T follicular helper cell (primary cell): ENCODE data around the gene MEGF11.

Experiments
- DNase-seq: peaks from one replicate; pipeline ENCODE4 v3.0.0-alpha.2; 2020; ENCODE audit warnings: low read depth
- total RNA-seq, 2 experiments: gene quantifications; one replicate each; lab custom pipeline; 2026; lab: John Stamatoyannopoulos, UW

The MEGF11 gene
- total RNA-seq, result 0 to 0.12 reads per million in 2 experiments

DNA sequence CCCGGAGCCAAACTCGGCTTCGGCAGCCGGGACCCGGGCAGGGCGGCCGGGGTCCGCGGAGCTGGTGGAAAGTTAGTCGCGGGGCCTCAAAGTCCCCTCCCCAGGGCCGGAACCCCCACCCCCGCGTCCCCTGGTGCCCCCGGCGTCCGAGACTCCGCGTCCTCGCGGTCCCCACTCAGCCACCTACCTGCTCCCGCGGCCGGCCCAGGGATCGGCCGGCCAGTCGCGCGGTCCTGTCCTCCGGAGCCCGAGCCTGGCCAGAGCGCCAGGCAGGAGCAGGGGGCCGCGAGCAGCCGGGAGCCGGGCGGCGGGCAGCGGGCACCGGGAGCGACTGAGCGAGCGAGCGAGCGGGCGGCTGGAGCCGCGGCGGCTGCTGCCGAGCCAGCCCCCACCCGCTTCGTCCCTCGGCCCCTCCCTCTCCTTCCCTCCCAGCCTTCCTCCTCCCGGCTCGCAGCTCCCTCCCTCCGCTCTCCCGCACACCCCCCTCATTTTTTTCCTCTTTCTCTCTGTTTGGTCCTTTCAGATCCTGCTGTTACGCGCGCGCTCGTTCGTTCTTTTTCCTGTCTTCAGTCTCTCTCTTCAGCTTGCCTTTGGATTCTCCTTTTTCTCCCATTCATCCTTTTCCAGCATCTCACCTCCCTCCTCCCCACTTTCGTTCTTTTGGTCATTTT, at the start of gene MEGF11:
Gene MEGF11, minus strand, starts transcription at position 333 of the 671 bp plus-strand sequence. CDS start 125,347 bp downstream, outside the sequence.
- DNase-seq, result no peak

DNA sequence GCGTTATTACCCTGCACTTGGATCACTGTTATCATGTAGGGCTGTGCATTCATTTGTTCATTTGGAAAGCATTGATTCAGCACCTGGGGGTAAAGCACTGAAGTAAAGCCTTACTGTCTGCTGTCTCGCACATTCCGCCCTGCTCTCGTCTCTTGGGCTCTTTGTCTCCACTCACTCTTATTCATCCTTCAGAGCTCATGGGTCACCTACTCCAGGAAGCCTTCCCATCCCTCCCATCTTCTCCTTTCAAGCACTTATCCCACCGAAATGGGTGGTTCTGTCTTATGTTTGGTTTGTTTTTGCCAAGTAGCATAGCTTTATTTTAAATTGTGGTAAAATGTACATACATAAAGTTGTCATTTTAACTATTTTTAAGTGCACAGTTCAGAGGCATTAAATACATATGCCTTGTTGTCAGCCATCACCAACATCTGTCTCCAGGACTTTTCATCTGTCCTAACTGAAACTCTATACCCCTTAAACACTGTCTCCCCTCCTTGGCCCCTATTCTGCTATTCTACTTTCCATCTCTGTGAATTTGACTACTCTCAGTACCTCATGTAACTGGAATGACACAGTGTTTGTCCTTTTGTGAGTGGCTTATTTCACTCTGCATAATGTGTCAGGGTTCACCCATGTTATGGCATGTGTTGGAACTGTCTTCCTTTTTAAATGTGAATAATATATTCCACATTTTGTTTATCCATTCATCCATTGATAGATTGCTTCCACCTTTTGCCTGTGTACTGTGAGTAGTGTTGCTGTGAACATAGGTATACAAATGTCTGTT, 49.1 kb upstream of the MEGF11 start:
- DNase-seq, result no peak

DNA sequence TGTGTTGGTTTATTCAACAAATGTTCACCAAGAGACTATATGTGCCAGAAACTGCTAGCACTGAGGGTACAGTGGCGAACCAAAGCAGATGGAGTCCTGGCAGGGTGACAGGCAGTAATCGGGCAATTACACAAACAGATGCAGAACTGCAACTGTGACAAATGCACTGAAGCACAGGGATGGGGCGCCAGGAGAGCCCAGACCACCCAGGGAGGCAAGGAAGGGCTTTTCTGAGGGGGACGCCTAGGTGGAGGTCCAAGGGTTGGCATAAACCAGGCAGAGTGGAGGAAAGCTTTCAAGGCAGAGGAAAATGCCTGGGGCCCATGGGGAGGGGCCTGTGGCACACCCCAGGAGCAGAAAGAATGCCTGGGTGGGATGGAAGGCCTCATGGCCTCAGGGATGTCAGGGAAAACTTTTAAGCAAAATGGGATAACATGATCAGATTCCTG, 45.3 kb upstream of the MEGF11 start:
- DNase-seq, result no peak

DNA sequence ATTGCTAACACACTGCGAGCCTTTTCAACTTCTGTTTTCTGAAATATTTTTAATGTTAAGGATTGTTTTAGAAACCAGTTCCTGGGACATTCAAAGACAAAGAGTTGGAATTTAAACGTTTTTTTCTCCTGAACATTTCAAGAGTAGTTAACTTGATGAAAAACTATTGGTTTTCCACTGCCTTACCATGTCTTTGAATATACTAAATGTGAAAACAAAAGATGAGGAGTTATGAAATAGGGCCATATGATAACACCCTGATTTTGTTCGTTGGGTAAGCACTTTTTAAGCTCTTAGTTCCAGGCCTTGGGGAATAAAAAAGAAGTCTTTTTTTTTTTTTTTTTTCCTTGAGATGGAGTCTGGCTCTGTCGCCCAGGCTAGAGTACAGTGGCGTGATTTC, 42.6 kb upstream of the MEGF11 start:
- DNase-seq, result no peak

DNA sequence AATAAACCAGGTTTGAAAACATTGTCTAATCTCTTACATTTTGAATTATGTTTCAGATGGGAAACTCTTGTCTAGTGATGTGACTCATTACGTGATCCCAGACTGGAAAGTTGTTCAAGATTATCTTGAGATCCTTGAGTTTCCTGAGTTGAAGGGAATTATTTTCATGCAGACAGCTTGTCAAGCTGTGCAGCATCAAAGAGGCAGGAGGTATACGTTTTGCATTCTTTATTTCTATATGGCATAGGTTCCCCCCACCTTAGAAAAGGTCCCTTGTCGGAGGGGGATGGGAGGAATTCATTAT, 41.3 kb upstream of the MEGF11 start:
- no peak for DNase-seq

DNA sequence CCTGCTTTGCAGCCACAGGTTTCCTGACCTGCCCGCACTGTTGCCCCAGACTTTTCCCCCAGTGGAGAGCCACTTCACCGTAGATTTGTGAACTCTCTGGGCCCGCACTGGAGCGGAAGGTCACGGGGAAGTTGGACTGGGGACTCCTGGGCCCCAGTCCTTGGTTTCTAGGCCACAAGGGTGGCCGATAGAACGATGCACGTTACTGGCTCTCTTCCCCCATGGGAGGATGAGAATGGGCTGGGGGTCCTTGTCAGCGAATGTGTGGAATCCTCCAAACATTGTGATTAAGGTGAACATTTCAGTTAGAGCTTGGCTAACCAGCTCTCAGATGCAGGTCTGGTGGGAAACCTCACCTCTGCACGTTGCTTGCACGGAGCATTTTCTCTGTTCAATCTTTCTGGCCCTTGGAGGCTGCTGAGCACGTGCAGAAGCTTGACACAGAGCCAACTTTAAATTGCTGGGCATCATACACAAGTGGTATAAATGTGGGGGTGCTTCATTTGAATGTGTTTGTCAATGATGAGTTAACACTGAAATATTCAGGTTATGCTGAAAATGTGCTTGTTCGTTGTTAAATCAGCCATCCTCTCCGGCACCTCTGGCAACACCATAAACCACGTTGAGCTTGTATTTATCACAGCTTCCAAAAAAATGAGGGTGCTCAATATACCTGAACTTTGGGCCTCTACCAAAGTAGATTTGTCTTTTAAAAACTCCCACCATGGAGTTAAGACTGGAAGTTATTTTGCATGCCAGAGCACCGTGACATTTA, 40.8 kb upstream of the MEGF11 start:
- DNase-seq, result no peak

DNA sequence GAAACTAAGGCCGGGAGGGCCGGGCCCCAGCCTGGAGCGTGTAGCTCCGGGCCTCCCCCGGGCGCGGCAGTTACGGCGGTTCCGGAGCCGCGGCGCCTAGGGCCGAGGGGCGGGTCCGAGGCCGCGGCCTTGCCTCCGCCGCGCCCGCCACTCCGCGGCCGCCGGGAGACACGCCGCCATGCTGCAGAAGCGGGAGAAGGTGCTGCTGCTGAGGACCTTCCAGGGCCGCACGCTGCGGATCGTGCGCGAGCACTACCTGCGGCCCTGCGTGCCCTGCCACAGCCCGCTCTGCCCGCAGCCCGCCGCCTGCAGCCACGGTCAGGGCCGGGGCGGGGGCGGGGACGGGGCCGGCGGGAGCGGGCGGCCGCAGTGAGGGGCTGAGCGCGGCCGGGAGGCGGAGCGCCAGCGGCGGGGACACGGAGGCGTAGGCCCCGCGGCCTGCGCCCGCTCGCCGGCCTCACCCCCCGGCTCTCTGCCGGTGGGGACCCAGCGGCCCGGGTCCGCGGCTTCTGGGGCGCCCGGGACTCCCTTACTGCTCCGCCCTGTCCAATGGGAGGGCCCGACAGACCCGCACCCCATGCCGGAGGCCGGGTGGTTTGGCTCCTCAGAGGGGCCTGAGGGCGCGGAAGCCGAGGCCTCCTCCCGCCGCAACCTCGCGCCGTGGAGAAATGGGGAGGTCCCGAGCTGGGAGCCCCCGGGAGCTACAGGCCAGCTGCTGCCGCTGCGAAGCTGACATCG, 40.0 kb upstream of the MEGF11 start, which contains the start of gene DIS3L:
Gene DIS3L, plus strand, starts transcription at position 150 of the 738 bp plus-strand sequence. Its CDS starts 29 bp downstream, at position 179.
- peak; percentile 36 for DNase-seq

DNA sequence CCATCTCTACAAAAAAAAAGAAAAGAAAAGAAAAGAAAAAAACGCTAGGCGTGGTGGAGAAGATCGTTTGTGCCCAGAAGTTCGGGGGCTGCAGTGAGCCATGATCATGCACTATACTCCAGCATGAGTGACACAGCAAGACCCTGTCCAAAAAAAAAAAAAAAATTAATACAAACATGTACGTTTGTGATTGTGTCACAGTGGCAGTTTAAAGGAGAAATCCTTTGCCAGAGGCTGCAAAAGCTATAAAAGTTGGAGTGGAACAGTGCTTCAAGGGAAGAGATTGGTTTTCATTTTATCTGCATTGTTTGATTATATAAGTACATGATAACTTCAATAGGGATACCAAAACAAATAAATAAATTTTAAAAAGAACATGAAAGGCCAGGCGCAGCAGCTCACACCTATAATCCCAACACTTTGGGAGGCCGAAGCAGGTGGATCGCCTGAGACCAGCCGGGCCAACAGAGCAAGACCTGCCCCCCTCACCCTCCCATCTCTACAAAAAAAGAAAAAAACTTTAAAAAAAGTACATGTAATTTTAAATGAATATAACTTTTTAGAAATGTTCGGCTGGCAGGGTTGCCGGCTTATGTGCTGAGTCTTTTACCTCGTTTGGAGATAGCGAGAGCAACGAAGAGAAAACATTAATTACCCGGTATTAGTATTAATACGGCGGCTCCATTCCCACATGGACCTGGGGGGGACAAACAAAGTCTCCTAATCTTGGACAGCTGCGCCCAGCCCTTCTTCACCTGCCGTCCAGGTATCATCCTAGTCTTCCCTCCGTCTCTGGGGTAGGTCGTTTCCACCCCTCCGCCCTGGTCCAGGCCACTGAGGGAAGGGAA, 39.2 kb upstream of the MEGF11 start:
- DNase-seq, result no peak

DNA sequence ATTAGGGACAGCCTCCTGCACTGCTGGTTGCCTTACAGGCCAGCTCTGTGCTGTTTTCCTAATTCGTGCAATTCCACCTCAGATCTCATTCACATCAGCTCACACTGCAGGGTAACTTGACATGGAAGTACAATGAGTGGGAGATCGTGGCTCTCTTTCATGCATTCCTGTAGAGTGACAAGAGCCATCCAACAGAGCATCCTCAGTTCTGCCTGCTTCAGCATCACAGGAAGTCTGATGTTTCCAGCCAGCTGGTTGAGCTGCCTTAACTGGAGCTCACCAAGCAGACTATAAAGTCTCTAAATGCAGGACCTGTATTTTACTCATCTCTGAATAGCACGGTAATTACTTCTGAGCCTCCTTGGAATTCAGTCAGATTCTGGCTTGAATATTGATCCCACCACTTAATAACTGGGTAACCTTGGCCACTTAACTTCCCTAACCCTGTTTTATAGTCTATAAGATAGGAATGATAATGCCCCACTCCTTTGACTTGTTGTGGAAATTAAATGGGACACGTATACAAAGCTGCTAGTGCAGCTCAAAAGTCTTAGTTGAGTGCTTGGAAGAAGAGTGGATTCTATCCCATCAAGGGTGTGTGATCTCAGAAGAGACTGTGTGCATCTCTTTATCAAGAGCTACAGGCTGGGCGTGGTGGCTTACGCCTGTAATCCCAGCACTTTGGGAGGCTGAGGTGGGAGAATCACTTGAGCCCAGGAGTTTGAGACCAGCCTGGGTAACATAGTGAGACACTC, 38.4 kb upstream of the MEGF11 start:
- no peak for DNase-seq

DNA sequence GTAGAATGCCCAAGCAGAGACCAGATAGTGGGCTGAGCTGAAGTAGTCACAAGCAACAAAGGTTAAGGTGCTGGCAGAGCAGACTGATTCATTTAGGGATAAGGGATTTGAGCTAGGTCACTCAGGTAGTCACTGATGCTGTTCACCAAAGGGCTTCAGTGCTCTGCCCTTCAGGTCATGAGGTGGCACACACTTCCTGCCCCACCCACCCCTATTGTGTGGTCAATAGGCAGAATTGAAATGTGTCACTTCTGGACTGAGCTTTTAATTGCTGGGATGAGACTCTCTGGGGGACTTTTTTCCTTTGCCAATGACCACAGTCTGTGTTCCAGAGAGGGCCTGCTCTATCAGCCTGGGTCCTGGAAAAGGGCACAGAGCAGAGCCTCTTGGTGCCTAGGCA, 37.0 kb upstream of the MEGF11 start:
- no peak for DNase-seq

DNA sequence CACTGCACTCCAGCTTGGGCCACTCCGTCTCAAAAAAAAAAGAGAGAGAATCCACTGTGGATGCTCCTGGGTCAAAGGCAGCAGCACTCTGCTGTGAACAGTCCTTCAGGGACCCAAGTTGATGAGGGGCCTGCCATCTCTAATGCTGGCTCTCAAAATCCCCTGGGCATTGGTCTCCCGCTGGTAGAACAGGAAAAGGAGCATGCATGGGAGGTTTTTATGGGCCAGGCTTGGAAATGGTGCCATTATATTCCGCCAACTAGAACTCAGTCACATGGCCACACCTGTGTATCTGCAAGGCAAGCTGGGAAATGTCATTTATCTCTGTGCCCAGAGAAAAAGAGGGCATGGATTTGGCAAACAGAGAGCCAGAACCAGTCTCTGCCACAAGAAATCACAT, 36.5 kb upstream of the MEGF11 start:
- no peak for DNase-seq

DNA sequence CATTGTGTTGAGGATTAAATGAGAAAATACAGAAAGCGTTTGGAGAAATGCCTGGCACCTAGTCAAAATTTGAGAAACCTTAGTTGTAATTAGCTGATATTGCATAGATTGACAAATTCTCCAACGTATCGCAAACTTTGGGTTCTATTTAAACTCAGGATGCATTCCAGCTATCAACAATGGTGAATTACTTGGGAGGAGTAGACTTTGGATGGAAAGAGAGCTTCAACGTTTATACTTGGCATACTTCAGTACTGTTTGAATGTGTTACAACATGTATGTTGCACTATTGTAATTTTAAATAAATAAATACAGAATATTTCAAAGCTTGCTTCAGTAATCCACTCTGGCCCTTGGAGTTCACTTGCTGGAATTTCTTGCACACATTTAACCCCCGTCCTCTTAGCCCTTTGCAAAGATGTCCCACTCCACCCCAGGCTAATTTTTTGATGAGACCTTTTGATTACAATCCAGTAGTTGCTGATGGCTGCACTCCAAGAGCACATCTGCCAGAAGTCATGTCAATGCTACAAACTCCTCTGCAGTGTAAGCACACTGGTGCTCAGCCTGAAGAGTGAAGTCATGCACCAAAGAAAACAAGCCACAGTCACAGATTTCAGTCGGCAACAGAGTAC, 35.1 kb upstream of the MEGF11 start:
- DNase-seq, result no peak

DNA sequence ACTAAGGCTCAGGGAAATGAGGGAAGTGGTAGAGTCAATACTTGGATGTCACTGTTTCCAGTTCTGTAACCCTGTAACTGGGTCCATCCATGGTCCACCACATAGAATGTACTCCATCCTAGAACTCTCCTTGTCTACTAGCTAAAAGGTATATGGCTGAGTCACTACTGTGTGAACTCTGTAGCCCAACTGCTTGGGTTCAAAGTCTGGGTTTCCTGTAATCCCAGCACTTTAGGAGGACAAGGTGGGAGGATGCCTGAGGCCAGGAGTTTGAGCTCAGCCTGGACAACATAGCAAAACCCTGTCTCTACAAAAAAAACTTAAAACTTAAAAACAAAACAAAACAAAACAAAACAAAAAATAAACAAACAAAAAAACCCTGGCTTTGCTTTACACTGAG, 34.5 kb upstream of the MEGF11 start:
- DNase-seq, result no peak

DNA sequence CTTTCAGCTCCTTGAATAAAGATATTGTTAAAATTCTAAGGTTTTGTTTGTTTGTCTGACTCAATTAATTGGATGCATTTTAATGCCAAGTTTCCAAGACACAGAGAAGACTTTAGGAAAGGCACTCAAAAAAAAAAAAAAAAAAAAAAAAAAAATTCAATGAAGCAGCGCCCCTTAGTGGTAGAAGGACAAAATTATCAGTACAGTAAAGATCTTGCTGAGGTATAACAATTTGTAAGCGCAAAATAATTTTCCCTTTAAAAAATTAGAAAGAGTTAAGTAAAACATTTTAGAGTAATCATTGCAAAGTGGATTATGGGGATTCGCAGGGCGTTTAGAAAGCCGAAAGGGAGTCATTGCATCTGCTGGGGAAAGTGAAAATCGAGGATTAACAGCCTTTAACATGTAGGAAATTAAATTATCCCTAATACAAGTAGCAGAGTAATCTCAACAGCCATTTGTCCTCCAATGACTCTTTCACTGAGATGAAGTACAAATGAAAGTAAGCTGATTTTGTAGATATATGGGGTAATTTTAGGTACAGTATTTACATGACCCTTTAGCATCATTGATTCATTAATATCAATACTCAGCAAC, 34.0 kb upstream of the MEGF11 start:
- DNase-seq, result no peak

DNA sequence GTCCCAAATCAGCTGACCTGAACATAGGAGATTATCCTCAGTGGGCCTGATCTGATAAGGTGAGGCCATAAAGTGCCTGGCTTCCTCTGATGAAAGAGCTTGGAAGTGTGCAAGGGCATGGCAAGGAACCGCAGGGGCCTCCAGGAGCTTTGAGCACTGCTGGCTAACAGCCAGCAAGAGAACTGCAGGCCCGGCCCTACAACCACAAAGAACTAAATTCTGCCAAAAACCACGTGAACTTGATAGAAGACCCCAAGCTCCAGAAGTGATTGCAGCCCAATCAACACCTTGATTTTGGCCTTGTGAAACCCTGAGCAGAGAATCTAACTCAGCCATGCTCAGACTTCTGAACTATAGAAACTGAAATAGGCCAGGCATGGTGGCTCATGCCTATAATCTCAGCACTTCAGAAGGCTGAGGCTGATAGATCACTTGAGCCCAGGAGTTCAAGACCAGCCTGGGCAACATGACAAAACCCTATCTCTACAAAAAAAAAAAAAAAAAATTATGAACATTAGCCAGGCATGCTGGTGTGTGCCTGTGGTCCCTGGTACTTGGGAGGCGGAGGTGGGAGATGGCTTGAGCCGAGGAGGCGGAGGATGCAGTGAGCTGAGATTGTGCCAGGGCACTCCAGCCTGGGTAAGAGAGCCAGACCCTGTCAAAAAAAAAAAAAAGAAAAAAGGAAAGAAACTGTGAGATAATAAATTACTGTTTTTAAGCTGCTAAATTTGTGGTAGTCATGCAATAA, 32.2 kb upstream of the MEGF11 start:
- no peak for DNase-seq

DNA sequence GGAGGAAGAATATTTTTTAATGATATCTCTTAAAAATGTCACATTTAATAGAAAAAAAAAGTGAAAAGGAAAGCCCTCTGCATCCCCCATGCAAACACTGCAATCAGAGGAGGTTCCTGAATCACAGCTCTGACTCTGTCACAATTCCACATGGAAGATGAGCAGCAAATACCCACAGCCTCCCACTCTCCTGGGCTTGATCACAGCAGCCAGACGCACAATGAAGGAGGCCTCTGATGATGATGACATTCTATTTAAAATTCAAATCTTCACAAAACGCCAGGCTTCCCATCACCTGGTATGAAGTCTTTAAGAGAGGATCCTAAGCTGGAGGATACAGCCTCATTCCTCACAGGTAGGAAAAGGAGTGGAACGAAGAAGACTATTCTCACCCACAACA, 30.7 kb upstream of the MEGF11 start:
- DNase-seq, result no peak

DNA sequence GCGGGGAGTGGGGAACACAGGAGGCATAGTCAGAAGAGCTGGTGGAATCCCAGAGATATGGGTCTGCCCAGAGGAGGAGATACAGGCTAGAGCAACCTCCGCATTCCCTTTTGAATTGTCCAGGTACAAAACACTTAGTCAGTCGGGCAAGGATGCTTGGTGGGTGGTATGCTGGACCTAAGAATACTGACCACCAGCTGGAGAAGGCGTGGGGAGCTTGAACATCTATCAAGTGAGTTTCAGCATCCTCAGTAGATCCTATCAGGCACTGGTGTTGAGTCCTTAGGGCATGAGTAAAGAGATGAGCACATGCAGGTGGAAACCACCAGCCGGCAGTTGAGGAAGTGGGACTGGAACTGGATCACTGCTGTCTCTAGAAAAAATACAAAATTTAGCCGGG, 25.1 kb upstream of the MEGF11 start:
- DNase-seq, result no peak

DNA sequence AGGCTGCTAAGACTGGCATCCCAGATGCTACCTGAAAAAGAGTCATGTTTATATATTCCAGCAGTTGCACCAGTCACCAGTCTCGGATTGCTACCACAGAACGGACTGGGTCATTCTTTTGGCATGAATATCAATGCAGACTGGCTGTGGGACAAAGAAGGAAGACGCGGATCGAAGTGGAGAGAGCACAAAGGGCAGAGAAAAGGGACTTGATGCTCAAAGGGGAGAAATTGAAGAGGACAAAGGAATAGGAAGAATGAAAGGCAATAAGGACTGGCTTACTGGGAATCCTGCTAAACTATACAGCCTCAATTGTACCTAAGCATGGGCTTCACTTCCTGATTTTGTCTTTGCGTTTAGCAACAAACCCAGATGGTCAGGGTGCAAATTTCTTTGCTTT, 24.5 kb upstream of the MEGF11 start:
- DNase-seq, result no peak

DNA sequence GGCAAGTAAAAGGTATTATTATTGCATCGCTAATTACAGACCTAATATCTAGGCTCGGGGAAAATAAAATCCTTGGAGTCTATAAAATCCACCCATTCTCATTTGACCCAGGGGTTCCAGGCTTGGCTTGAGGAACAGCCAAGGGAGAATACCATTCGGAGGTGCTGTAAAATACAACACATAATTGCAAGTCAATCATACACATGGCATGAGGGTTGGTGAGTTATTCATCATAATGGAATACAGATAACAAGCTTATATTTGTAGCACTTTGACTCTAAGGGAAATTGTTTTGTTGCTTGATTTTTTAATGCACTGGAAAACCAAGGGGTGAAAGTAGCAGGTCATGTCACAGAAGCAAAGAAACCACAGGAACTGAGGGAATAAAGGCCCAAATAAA, 23.0 kb upstream of the MEGF11 start:
- DNase-seq, result no peak
